HL-60 (cell line): Measurements from ENCODE around the gene CHID1.

ENCODE experiments used
- CTCF ChIP-seq: IDR thresholded peaks from one replicate; pipeline ENCODE4 v1.5.1; 2011; ENCODE audit warnings: low read length, control low read depth, inconsistent platforms; ENCODE audit not compliant: insufficient read depth
- GABPA ChIP-seq: IDR thresholded peaks from 2 replicates; pipeline ENCODE4 v1.6.1; 2012; ENCODE audit warnings: low read depth
- POLR2AphosphoS5 ChIP-seq: IDR thresholded peaks from 2 replicates; pipeline ENCODE4 v1.6.1; 2012; ENCODE audit warnings: low read depth
- REST ChIP-seq: IDR thresholded peaks from 2 replicates; pipeline ENCODE4 v1.6.1; 2012; ENCODE audit warnings: low read depth; ENCODE audit not compliant: insufficient replicate concordance

- TF ChIP-seq CTCF: no peak
- TF ChIP-seq POLR2AphosphoS5: 0 out of 2 replicates have a peak, but pooled peaks have one; percentile 14
- no peak for TF ChIP-seq REST
- TF ChIP-seq GABPA: no peak
These were observed 41.0 kb downstream of the CHID1 start for GRCh38 chr11:869399-870126.
